Upper lobe of left lung (tissue), 6 donors: ENCODE data around the gene DUSP2. TPM values are rescaled to one million over a fixed set of nuclear protein-coding genes. Genes with fewer than 3 reads are reported as not detected.

Experiments used
- ATAC-seq, 2 donors: fragments of 200-7000 bp; cut with Tn5 transposase; one replicate each; pipeline ENCODE4 v1.9.1; 2022; ENCODE audit warnings: mild to moderate bottlenecking in 2 of 2, moderate library complexity in 2 of 2; ENCODE audit not compliant: low FRiP score in 2 of 2
- DNase-seq, 2 donors: peaks; one replicate each; pipeline ENCODE4 v3.0.0-alpha.2; 2019 to 2020
- H3K27ac ChIP-seq, 4 donors: fragments of 200-600 bp; sonication (generic); one replicate each; pipeline ENCODE4 v1.5.1; 2016 to 2019
- H3K27me3 ChIP-seq, 4 donors: fragments of 200-600 bp; sonication (generic); one replicate each; pipeline ENCODE4 v1.5.1; 2017 to 2019
- H3K36me3 ChIP-seq, 4 donors: fragments of 200-600 bp; sonication (generic); one replicate each; pipeline ENCODE4 v1.5.1; 2016 to 2019
- H3K4me1 ChIP-seq, 4 donors: fragments of 200-600 bp; sonication (generic); one replicate each; pipeline ENCODE4 v1.5.1; 2018 to 2019
- H3K4me3 ChIP-seq, 4 donors: fragments of 200-600 bp; sonication (generic); one replicate each; pipeline ENCODE4 v1.5.1; 2017 to 2019; ENCODE audit warnings: mild to moderate bottlenecking in 2 of 4, moderate library complexity in 1 of 4
- H3K9me3 ChIP-seq, 4 donors: fragments of 200-600 bp; sonication (generic); one replicate each; pipeline ENCODE4 v1.5.1; 2018 to 2019
- EP300 ChIP-seq, 4 donors: sonication (generic); formaldehyde crosslinking; IDR thresholded peaks; one replicate each; pipeline ENCODE4 v1.5.1; 2017; ENCODE audit warnings: antibody characterized with exemption in 4 of 4, control low read depth in 2 of 4
- POLR2A ChIP-seq, 4 donors: fragments of 450-650 bp; IDR thresholded peaks; one replicate each; pipeline ENCODE4 v1.5.1; 2016 to 2017; ENCODE audit warnings: antibody characterized with exemption in 4 of 4, mild to moderate bottlenecking in 2 of 4
- POLR2AphosphoS5 ChIP-seq, 2 donors: sonication (generic); formaldehyde crosslinking; IDR thresholded peaks; one replicate each; pipeline ENCODE4 v1.5.1; 2017; ENCODE audit warnings: antibody characterized with exemption in 2 of 2
- whole genome bisulfite sequencing, 2 donors: methylation state at CpG; one replicate each; pipeline ENCODE4 v1.1.5; 2017 to 2018; 5-methylcytosine and 5-hydroxymethylcytosine counted together
- total RNA-seq, 6 donors: library from RNA; depleted of rRNA in 4 of 6; stranded (reverse); fragments of >200 nt in 4 of 6; gene quantifications; one replicate each; pipeline versions ENCODE4 v1.1.0 to v1.2.1, GENCODE V29; 2016 to 2021
- TF ChIP-seq, protein P1 (sequence below), 6 experiments: fragments of 450-650 bp in 4 of 6; fragments of 200-600 bp in 2 of 6; sonication (generic) in 2 of 6; IDR thresholded peaks; one replicate each; pipeline ENCODE4 v1.5.1; 2016 to 2019; ENCODE audit warnings: antibody characterized with exemption in 6 of 6
- donor health status: DM: no; HTN: no; CAD: no; lungs with moderate emphysema.
- donor health status: DM: no; HTN: yes; CAD: no; lungs with severe emphysema.

Gene DUSP2
- total RNA-seq, 6 donors from 2014 or later, result 6.9 to 21.0 (median 12.5) TPM

DNA sequence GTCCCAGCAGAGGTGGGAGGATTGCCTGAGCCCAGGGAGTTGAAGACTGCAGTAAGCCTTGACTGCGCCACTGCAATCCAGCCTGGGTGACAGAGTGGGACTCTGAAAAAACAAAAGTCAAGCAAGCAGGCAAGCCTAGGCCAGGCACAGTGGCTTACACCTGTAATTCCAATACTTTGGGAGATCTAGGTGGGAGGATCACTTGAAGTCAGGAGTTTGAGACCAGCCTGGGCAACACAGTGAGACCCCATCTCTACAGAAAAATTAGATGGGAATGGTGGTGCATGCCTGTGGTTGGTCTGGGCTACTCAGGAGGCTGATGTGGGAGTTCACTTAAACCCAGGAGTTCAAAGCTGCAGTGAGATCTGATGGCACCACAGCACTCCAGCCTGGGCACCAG, 34.8 kb upstream of the DUSP2 start:
- no peak overlapping the region for H3K27ac ChIP-seq
- H3K27me3 ChIP-seq, result no peaks in the 10 kb centered on the region
- H3K9me3 ChIP-seq, result no peaks in the 10 kb centered on the region
- peaks cover 0 to 16% (median 12%) of the 10 kb centered on the region in 4 donors for H3K36me3 ChIP-seq
- H3K4me1 ChIP-seq, result no peaks in the 10 kb centered on the region
- 93 to 100% methylated on average over 1 of the region's 1 CpG for WGBS, 2 donors
- ATAC-seq, result no peak
- TF ChIP-seq POLR2AphosphoS5 (IDR thresholded peaks at IDR 0.05) (no peak), POLR2A (IDR thresholded peaks at IDR 0.05) (no peak), EP300 (IDR thresholded peaks at IDR 0.05) (no peak)
- TF ChIP-seq, protein P1, sequence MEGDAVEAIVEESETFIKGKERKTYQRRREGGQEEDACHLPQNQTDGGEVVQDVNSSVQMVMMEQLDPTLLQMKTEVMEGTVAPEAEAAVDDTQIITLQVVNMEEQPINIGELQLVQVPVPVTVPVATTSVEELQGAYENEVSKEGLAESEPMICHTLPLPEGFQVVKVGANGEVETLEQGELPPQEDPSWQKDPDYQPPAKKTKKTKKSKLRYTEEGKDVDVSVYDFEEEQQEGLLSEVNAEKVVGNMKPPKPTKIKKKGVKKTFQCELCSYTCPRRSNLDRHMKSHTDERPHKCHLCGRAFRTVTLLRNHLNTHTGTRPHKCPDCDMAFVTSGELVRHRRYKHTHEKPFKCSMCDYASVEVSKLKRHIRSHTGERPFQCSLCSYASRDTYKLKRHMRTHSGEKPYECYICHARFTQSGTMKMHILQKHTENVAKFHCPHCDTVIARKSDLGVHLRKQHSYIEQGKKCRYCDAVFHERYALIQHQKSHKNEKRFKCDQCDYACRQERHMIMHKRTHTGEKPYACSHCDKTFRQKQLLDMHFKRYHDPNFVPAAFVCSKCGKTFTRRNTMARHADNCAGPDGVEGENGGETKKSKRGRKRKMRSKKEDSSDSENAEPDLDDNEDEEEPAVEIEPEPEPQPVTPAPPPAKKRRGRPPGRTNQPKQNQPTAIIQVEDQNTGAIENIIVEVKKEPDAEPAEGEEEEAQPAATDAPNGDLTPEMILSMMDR (IDR thresholded peaks at IDR 0.05), result no peak
- DNase-seq, result no peak
- no peak overlapping the region for H3K4me3 ChIP-seq

DNA sequence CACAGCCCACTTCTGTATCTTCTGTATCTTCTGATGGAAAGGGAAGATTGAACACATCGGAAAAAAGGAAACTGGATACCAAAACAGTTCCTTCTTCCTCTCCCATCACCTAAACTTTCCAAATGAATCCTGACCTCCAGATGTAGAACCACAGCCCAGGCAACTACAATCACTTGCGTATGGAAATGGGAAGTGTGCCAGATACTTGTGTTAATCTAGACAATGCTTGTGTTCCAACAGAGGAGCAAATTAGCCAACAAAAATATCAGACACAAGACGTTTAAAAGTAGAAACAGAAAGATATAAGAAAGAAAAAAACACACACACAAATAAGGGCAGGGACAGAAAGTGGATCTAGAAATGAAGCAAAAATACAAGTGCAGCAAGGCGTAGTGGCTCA, 31.4 kb upstream of the DUSP2 start:
- TF ChIP-seq POLR2A (IDR thresholded peaks at IDR 0.05), result no peak
- no peak for TF ChIP-seq EP300 (IDR thresholded peaks at IDR 0.05)
- no peak for TF ChIP-seq POLR2AphosphoS5 (IDR thresholded peaks at IDR 0.05)
- TF ChIP-seq, protein P1 (IDR thresholded peaks at IDR 0.05), result no peak
- no peaks in the 10 kb centered on the region for H3K36me3 ChIP-seq
- no peaks in the 10 kb centered on the region for H3K9me3 ChIP-seq
- H3K4me3 ChIP-seq, result no peak overlapping the region
- H3K27ac ChIP-seq, result no peak overlapping the region
- no peaks in the 10 kb centered on the region for H3K4me1 ChIP-seq
- no peak for DNase-seq
- WGBS, 2 donors, result 47 to 63% methylated on average over 4 of the region's 4 CpGs
- no peaks in the 10 kb centered on the region for H3K27me3 ChIP-seq
- ATAC-seq, result no peak

DNA sequence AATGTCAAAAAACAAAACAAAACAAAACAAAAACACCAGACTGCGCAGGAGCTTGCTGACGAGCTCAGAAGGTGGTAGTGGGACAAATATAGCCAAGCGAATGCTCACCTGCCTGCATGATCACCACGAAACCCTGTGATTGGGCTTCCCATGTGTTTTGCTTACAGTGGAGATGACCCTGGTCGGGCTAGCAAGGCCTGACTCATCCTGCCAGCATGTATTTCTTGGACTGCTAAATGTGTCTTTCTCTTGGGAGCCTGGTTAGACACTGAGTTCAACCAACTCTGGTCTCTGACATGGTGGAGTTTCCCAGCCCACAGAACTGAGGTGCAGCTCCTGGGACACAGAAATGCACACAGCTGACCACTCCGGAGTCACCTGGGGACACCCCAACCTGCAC, 30.7 kb upstream of the DUSP2 start:
- TF ChIP-seq, protein P1 (IDR thresholded peaks at IDR 0.05), result no peak
- TF ChIP-seq EP300 (IDR thresholded peaks at IDR 0.05) (no peak), POLR2A (IDR thresholded peaks at IDR 0.05) (no peak), POLR2AphosphoS5 (IDR thresholded peaks at IDR 0.05) (no peak)
- ATAC-seq, result no peak
- Histone ChIP-seq H3K27ac (no peak overlapping the region), H3K4me1 (no peaks in the 10 kb centered on the region), H3K27me3 (no peaks in the 10 kb centered on the region), H3K9me3 (no peaks in the 10 kb centered on the region), H3K36me3 (no peaks in the 10 kb centered on the region), H3K4me3 (no peak overlapping the region)
- DNase-seq, result no peak
- 78 to 83% methylated on average over 6 of the region's 6 CpGs for WGBS, 2 donors

DNA sequence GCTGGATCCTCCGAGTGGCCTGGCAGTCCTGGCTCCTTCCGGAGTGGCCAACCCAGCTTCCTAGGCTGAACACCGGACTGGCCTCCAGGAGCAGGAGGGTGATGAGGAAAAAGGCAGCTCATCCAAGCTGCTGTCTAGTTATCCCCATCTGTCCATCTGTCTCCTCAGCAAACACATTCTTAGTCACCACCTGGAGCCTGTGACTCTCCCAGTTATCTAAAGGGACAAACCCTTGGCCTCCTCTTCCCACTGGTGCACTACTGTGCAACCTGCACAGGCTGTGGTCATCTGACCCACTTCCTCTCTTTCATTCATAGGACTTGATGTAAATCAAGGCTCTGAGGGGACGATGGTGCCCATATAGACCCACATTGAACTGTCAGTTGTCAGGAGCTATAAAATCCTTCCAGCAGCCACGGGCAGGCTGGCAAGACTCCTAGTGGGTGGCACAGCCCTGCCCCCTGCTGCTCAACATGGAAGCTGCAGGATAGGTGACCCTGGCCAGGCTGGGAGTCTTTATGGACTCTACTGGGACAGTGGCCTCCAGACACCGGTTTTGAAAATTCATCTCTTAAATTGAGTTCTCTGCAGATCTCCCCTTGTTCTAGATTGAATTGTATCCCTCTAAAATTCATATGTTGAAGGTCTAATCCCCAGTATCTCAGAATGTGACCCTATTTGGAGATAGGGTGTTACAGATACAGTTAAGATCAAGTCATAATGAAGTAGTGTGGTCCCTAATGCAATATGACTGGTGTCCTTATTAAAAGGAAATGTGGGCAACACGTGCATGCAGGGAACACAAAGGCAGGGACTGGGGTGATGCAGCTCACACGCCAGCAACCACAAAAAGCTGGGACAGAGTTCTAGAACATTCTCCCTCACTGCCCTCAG, 29.3 kb upstream of the DUSP2 start:
- Histone ChIP-seq H3K27ac (no peak overlapping the region), H3K27me3 (no peaks in the 10 kb centered on the region), H3K9me3 (no peaks in the 10 kb centered on the region), H3K4me1 (no peaks in the 10 kb centered on the region), H3K36me3 (no peaks in the 10 kb centered on the region), H3K4me3 (no peak overlapping the region)
- WGBS, 2 donors, result 38 to 50% methylated on average over 4 to 8 of the region's 8 CpGs
- peak; percentile 87 to 92 for ATAC-seq
- peak in 1 of 2 donors; percentile 82 for DNase-seq
- no peak for TF ChIP-seq POLR2A (IDR thresholded peaks at IDR 0.05)
- TF ChIP-seq, protein P1 (IDR thresholded peaks at IDR 0.05), result peak; percentile 63 to 91 (median 85)

DNA sequence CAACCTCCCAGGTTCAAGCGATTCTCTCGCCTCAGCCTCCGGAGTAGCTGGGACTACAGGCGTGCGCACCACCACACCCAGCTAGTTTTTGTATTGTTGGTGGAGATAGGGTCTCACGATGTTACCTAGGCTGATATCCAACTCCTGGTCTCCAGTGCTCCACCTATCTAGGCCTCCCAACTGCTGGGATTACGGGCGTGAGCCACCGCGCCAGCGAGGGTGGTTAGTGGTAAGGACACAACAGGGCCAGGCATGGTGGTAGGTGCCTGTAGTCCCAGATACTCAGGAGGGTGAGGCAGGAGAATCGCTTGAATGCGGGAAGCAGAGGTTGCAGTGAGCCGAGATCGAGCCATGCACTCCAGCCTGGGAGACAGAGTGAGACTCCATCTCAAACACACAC, 26.6 kb upstream of the DUSP2 start:
- DNase-seq (no peak), ATAC-seq (no peak)
- Histone ChIP-seq H3K27ac (no peak overlapping the region), H3K36me3 (no peaks in the 10 kb centered on the region), H3K9me3 (no peaks in the 10 kb centered on the region), H3K27me3 (no peaks in the 10 kb centered on the region), H3K4me1 (no peaks in the 10 kb centered on the region), H3K4me3 (no peak overlapping the region)
- TF ChIP-seq EP300 (IDR thresholded peaks at IDR 0.05), result no peak
- 94 to 97% methylated on average over 10 to 15 of the region's 15 CpGs for WGBS, 2 donors
